Hematopoietic multipotent progenitor cell (in vitro differentiated cells): Measurements from ENCODE around the gene SIRT2. TPM values are rescaled to one million over a fixed set of nuclear protein-coding genes. Genes with fewer than 3 reads are reported as not detected.
"Not testable (repeated sequence)": the region's sequence is repeated elsewhere in the genome, so short reads cannot be mapped to it uniquely, and the experiment has no call there.

Experiments used
- DNase-seq, 3 donors: peaks; one replicate each; pipeline ENCODE4 v3.0.0-alpha.2; 2011 to 2015; ENCODE audit warnings: low read depth in 2 of 3, low spot score in 2 of 3
- total RNA-seq: library from RNA; depleted of rRNA; stranded (reverse); fragments of >200 nt; gene quantifications from one replicate; pipeline ENCODE4 v1.2.3, GENCODE V29; 2012

SIRT2 gene
- 59.0 TPM for total RNA-seq

DNA sequence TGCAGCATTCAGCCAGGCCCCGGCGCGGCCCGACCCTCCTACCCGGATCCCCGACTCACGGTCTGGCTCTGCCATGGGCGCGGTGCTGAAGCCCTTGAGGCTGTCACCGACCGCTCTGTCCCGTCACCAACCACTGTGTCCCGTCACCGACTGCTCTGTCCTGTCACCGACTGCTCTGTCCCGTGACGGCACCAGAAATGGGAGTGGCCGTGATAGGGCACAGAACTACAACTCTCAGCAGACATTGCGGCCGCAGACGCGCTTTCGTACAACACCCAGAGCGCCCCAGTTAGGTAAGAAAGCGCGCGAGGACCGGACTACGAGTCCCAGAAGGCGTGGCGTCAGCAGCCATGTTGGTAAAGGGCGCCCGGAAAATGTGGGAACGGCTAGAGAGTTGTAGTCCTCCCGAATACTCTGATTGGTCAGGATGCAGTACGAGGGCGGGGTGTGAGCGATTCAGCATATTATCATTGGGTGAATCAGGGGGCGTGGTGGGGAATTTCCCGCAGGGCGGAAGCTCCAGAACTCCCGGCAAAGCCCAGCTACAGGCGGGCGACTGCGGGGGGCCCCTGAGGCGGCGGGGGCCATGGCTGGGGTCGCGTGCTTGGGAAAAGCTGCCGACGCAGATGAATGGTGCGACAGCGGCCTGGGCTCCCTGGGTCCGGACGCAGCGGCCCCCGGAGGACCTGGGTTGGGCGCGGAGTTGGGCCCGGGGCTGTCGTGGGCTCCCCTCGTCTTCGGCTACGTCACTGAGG is at the start of gene SIRT2, which contains the start of gene NFKBIB:
Gene SIRT2, minus strand, starts transcription at position 172 of the 755 bp plus-strand sequence. Its CDS starts 97 bp downstream, at position 75.
Gene NFKBIB, plus strand, starts transcription at position 523 of the 755 bp plus-strand sequence. Its CDS starts 64 bp downstream, at position 587.
- peak; percentile 94 to 100 (median 100) for DNase-seq

DNA sequence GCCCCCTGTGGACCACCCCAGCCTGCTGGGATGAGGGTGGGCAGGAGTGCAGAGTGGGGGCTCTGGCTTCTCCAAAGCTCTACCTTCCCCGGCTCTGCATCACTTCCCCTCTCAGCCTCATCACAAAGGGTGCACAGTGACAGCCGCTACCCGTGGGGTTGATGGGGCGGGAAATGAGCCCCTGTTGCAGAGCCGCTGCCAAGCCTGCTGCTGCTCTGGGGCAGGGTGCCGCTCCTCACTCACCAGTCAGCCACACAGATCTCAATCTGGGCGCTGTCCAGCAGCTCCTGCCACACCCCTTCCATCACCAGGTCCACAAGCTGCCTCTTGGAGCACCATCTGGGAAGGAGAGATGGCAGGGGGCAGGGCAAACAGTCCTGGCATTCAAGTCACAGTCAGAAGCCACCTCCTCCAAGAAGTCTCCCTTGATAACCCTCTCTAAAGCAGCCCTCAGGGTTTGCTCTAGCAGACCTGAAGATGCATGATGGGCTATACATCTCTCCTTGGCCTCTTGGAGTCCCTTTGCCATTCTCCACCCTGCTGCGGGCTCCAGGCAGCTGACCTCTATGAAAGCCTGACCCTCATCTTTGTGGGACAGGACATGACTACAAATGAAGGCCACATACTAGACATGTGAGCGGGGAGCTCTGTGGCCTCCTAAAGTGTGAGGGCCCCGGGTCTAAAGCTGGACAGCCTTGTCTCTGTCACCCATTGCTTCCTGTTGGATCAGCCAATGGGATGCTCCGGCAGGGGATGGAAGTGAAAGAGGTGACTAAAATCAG is 47.0 kb upstream of the SIRT2 start:
- DNase-seq: no peak

DNA sequence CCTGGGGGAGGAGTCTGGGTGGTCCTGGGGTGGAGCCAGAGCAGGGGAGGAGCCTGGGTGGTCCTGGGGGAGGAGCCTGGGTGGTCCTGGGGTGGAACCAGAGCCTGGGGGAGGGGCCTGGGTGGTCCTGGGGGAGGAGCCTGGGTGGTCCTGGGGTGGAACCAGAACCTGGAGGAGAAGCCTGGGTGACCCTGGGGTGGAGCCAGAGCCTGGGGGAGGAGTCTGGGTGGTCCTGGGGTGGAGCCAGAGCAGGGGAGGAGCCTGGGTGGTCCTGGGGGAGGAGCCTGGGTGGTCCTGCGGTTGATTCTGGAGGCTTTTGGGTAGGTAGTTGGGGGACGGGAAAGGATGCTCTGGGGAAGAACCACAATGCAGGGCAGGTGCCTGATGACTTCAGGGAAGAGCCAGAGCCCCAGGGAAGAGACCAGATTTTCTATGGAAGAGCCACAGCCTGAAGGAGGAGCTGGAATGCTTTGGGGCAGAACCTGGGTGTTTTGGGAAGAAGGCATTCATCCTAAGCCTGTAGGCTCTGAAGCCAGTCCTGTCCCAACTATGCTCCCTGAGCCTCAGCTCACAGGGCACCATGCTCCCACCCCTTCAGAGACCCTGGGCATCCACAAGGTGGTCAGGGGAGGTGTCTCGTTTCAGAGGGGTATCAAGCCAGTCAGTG is 46.3 kb upstream of the SIRT2 start:
- no peak for DNase-seq

DNA sequence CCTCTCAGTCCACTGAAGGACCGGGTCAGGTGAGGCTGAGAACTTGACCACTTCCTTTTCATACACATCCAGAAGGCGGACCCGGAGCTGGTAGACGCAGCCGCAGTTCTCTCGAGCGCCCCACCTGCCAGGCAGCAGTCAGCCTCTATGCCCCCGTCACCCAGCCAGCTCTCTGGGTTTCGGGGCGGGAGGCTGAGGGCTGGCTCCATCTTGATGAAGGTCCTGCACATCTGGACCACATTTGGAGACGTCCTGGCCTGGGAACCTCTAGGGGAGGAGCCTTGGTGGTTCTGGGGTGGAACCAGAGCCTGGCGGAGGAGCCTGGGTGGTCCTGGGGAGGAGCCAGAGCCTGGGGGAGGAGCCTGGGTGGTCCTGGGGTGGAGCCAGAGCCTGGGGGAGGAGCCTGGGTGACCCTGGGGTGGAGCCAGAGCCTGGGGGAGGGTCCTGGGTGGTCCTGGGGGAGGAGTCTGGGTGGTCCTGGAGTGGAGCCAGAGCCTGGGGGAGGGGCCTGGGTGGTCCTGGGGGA is 45.6 kb upstream of the SIRT2 start:
- no peak for DNase-seq

DNA sequence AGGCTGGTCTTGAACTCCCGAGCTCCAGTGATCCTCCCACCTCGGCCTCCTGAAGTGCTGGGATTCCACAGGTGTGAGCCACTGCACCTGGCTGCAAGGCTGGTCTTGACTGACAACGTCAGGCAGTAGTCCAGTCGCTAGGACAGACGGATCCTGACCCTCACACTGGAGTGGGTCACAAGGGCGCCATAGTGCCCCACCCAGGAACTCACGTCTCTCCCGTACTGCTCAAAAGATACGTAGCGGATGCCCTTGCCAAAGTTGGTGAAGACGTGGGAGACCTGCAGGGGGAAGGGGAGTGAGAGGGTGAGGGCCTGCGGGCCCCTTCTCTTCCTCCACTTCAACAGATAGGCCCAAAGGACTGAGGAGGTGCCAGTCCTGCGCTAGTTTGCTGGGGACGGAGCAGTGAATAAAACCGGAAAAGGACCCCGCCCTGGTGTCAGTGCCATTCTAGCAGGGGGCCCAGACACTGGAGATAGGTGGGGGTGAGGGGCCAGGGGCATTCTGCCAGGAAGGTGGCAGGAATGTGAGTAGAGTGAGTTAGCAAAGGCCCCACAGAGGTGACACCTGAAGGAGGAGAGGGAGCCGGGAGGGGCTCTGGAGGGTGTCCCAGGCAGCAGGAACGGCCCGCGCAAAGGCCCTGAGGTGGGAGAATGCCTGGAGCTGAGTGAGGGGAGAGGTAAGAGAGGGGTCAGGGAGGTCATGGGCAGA is 43.2 kb upstream of the SIRT2 start:
- DNase-seq: no peak

DNA sequence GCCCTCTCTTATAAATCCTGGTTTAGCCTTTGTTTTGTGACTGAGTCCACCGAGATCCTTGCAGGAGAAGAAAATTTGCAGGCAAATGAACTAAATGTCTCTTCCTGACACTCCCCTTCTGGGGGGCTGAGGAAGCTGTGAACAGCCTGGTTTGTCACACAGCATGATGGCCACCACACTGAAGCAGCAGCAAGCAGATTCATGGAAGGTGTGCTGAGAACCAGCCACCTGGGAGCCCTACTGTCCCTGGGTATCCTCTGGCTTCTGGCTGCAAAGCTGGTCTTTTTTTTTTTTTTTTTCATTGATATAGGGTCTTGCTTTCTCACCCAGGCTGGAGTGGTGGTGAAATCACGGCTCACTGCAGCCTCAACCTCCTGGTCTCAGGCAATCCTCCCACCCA is 42.6 kb upstream of the SIRT2 start:
- DNase-seq: no peak

DNA sequence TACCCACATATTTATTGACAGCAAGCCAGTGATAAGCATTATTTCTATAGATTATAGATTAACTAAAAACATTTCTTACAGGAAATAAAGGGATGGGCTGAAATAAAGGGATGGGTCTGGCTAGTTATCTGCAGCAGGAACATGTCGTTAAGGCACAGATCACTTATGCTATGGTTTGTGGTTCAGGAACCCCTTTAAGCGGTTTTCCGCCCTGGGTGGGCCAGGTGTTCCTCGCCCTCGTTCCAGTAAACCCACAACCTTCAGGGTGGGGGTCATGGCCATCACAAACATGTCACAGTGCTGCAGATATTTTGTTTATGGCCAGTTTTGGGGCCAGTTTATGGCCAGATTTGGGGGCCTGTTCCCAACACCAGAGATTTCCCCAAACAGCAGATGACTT is 42.0 kb upstream of the SIRT2 start:
- DNase-seq: not testable (repeated sequence)

DNA sequence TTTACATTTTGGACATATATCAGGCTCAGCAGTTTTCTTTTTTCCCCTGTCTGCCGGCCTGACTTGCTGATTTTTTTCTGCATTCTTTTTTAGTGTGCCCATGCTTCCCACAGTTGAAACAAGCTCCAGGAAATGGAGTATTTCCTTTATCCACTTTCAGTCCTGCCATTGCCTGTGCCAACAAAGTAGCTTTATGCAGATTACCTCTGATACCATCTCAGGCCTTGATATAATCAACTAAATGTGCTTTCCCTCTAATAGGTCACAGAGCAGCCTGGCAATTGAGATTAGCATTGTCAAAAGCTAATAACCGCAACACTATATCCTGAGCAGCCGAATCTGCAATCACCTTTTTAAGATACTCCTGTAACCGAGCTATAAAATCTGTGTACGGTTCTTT is 40.5 kb upstream of the SIRT2 start:
- DNase-seq: peak in 1 of 3 donors; percentile 8

DNA sequence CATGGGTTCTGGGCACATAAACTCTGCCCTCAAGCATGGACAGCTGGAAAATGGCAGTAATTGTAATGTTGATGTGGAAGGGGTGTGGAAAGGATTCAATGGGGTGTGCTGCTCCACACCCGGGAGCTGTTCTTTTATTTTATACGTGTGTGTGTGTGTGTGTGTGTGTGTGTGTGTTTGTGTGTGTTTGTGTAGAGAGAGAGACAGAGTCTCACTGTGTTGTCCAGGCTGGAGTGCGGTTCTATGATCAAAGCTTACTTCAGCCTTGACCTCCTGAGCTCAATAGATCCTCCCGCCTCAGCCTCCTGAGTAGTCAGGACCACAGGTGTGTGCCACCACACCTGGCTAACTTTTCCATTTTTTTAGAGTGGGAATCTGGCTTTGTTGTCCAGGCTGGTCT is 34.1 kb upstream of the SIRT2 start:
- no peak for DNase-seq

DNA sequence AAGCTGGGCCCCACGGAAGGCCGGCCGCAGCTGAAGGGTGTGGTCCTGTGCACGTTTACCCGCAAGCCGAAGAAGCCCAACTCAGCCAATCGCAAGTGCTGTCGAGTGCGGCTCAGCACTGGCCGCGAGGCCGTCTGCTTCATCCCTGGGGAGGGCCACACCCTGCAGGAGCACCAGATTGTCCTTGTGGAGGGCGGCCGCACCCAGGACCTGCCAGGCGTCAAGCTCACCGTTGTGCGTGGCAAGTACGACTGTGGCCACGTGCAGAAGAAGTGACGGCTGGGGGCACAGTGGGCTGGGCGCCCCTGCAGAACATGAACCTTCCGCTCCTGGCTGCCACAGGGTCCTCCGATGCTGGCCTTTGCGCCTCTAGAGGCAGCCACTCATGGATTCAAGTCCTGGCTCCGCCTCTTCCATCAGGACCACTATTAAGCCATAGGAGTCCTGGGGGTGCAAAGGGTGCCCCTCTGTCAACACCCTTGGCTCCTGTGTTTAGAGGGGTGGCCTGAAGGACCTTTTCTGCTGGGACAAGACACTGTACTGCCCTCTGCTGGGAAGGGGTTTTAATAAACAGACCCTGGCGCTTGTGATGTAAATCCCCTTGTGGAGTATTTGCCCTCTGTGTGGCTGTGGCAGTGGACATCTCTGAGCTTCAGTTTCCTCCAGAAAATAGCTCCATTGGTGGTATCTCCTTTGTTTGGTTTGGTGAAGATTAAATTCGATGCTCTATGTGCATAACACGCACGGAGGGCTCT is 33.2 kb upstream of the SIRT2 start:
- peak in 2 of 3 donors; percentile 65 to 69 for DNase-seq

DNA sequence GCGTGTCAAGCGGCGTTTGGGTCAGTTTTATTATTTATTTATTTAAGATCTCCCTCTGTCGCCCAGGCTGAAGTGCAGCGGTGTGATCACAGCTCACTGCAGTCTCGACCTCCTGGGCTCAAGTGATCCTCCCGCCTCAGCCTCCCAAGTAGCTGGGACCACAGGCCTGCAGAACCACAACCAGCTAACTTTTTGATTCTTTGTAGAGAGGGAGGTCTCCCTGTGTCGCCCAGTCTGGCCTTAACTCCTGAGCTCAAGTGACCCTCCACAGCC is 32.0 kb upstream of the SIRT2 start:
- no peak for DNase-seq

DNA sequence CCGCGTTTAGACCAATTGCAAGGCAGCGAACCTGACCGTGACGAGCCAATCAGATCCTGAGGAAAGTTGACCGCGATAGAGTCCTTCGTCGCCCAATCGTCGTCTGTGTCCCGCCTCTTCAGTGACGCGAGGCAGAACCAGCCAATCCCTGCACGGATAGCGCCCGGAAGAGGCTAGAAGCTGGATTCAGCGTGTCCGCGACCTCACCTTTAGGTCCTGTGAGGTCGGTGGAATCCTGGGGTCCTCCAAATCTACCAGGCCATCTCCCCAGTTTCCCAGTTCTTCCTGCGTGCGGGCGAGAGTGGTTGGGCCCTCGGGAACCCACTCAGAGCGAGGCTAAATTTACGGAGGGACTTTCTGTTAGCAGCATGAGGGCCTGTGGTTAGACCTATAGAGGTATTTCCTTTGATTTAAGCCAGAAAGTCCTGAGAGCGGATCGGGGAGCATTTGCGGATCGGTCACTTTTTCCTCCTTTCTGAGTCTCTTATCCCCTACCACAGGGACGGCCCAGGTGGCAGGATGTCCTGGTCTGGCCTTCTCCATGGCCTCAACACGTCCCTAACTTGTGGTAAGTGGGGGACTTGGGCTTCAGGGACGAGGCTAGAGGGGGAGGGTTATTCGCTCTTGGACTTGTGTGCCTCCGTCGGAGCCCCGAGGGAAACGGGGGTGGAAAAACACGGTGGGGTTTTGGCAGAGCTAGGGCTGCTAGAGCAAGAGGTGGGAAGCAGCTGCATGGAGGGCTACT is 31.5 kb upstream of the SIRT2 start, which contains the start of gene MRPS12:
Gene MRPS12, plus strand, starts transcription at position 169 of the 745 bp plus-strand sequence. Its CDS starts 351 bp downstream, at position 520.
- peak in 2 of 3 donors; percentile 99 to 100 for DNase-seq

DNA sequence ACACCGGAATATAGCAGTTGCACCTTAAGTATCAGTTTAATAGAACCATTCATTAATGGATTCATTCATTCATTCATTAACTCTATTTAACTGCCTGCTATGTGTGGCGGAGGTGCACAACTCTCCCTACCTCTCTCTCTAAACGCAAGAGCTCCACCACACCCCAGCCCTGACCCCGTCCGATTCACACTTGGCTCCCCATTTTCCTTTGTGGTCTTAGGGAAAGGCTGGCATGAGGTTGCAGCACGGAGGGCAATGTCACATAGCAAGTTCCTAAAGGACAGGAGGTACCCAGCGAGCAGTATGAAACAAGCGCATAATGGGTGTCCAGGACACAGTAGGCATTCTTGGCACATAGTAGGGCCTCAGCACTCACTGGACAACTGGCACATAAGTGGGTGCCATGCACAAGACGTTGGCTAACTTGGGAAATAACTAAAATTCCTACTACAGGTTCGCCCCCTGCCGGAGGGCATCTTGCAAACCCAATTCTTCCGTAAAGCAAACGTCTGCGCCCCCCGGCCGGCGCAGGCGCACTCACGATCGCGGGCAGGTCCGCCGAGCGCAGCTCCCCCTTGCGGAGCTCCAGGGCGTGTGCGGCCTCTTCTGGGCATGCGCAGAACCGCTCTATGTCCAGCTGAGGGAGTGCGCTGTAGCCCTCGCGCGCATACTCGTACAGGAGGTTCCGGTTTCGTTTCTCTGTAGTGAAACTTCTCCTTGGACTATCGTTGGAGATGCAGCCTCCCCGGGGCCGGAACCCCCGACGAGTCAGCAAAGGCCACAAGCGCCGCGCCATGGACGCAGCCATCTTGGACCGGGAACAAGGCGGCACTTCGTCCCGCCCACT is 30.7 kb upstream of the SIRT2 start, which contains the start of gene SARS2:
Gene SARS2, minus strand, starts transcription at position 835 of the 847 bp plus-strand sequence. Its CDS starts 27 bp downstream, at position 808.
- peak; percentile 91 to 100 (median 95) for DNase-seq

DNA sequence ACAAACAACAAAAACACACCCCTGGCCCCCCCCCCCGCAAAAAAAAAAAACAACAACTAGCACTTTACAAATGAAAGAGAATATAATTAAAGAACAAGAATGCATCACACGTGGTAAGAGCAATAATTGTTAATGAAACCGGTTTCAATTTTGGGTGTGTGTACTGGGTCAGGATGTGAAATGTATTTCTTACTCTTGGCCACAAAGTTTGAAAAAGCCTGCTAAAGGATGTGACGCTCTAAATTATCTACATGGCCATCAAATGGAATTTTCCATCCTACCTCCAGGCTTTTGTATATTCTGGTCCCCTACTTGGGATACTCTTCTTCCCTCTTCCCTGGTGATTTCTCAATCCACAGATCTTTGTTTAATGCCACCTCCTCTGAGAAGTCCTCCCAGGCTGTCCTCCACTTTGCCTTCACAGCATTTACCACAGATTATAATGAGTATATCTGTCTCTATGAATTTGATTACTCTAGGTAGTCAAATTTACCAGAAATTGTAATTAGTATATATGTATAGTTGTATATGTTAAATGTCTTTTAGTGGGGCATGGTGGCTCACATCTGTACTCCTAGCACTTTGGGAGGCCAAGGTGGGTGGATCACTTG is 29.1 kb upstream of the SIRT2 start:
- DNase-seq: no peak

DNA sequence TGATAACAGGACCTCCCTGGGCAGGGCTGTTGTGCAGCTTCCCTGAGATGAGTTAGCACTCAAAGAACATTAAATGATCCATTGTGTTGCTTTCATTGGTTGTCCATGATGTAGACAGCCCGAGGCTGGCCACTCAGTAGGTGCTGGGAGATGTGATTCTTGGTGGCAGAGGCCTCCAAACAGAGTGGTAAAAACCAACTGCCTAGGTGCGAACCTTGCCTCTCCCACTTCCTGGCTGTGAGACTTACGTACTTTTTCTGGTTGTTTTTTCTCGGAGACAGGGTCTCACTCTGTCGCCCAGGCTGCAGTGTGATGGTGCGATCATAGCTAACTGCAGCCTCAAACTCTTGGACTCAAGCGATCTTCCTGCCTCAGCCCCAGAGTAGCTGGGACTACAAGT is 25.0 kb upstream of the SIRT2 start:
- DNase-seq: no peak

DNA sequence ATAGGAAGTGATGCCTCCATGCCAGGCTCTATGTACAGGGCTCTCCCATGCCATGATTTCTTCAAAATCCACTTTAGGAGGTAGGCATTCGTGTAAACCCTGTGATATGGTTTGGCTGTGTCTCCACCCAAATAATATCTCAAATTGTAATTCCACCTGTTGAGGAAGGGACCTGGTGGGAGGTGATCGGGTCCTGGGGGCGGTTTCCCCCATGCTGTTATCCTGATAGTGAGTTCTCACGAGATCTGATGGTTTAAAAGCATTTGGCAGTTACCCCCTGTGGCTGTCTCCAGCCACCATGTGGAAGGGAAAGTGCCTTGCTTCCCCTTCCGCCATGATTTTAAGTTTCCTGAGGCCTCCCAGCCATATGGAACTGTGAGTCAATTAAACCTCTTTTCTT is 23.1 kb upstream of the SIRT2 start:
- no peak for DNase-seq

DNA sequence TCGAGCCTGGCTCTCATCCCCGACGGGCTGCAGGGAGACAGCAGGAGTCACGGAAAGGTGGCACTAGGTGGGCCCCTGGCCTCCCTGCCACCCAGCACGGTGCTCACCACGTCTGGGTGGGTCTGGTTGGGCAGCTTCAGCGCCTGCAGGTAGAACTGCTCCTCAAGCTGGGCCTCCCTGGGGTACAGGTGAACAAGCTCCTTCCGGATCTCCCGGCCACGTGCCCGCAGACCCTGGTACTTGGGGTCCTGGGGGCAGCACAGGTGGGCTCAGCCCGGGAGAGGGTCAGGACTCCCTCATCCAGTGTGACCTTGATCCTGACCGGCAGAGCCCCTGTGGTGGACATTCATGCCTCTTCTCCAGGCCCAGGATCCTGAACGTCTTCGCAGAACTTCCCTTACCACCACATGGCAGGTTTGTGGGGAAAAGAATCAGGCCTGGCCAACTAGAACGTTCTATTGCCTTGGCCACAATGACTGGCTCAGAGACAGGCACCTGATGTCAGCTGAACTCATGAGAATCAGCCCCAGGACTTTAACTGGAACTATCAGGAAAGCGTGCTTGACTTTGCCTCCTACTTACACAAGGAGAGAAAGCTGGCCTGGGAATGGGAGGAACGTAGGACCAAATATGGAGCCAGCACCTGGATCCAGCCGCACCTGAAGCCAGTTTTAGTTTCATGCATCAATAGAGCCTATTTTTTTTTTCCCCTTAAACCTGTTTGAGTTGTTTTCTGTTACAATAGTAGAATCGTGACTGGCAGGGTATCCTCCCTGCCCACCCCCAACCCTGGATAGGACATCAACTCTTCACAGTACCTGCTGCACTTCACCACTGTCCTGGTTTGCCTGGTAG is 22.2 kb upstream of the SIRT2 start:
- no peak for DNase-seq
